Adipose tissue (tissue), 3 donors: Measurements from ENCODE around the gene CELA1. TPM values are rescaled to one million over a fixed set of nuclear protein-coding genes. Genes with fewer than 3 reads are reported as not detected.
"Not testable (repeated sequence)": the region's sequence is repeated elsewhere in the genome, so short reads cannot be mapped to it uniquely, and the experiment has no call there.

ENCODE experiments used
- H3K27ac ChIP-seq: one replicate; pipeline ENCODE4 v1.5.1; 2013; ENCODE audit warnings: low read depth, low read length
- WGBS, 3 donors: extraction: QIAGEN DNeasy Blood & Tissue Kit; methylation state at CpG; one replicate each; pipeline ENCODE4 v1.1.7; 2013; 5-methylcytosine and 5-hydroxymethylcytosine counted together
- polyA plus RNA-seq, 3 donors: library from polyadenylated mRNA; stranded (reverse); fragments of 200-250 nt; gene quantifications; one replicate each; pipeline ENCODE4 v1.2.3, GENCODE V29; 2013
- donor health status: healthy with polysubstance abuse.
- donor health status: Bipolar disorder and iron deficiency.
- donor health status: healthy.

CELA1 gene
- polyA plus RNA-seq, 3 donors, result not detected

- H3K27ac ChIP-seq, result no peak within 1 kb of the TSS
- 66 to 91% (median 79%) methylated on average over 51 to 60 of the region's 60 CpGs for WGBS, 3 donors
Observed at GRCh38 chr12:51323966-51324895, 22.2 kb downstream of the CELA1 start, which contains the start of gene BIN2. BIN2 (minus strand) TSS chr12:51324174; CDS start chr12:51324102, 72 bp downstream.

DNA sequence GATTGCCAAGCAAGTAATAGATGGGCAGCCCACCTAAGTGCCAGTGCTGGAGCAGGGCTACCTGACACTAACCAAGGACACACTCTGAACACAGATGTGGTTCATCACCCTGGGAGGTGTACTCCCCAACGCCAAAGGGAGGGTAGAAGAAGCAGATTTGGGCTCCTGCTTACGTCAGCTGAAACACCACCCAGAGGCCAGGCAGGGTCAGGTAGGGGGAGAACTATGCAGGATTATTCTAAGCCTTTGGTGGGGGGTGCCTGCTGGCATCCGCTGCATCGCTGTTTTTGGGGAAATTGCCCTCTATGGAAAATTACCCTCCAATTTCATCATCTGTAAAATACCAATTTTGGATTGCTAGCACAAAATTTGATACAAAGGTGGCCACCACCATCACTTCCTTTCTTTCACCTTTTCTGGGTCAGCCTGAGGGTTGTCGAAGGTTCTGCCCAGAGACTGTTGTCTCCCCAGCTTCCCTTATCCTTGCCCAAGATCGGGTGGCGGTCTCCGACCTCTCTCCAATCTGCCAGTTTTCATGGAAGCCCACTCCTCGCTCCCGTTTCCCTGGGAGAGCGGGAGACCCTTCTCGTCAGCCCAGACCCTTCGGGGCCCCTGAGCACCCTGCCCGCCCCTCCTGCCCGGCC is 23.0 kb downstream of the CELA1 start:
- 51 to 81% (median 59%) methylated on average over 15 of the region's 15 CpGs for WGBS, 3 donors
- no peak overlapping the region for H3K27ac ChIP-seq

DNA sequence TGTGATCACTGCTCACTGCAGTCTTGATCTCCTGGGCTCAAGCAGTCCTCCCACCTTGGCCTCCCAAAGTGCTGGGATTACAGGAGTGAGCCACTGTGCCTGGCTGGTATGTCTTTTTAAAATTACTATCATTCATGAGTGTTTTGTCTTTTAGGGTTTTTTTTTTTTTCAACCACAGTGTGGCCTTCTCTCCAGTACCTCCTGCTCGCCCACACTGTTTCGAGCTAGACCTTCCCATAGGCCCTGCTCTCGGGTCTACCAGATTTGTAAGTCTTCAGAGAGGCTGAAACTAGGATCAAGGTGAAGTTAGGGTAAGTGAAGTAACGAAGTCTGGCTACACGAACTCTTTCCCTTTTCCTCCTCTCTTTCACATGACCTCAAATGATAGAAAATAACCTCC is 24.0 kb downstream of the CELA1 start:
- WGBS, 3 donors, result 66 to 84% (median 81%) methylated on average over 5 of the region's 5 CpGs
- no peak overlapping the region for H3K27ac ChIP-seq

DNA sequence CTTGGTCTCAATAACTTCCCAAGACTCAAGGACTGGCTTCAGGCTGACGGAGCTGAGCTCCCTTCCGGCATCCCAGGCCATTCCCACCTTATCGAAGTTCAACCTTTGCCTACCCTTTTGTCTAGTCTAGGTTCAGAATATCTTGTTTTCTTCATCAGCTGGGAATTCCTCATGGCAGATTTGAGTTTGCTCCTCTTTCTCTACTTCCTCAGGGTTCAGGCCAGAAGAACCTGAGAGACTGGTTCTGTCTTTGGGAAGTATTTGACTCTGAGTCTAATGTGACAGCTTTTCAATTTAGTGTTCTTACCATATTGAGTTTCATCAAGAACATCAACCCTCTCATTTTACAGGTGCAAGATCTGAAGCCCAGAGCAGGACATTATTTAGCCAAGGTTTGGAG is 24.6 kb downstream of the CELA1 start:
- H3K27ac ChIP-seq, result no peak overlapping the region
- 83 to 93% (median 83%) methylated on average over 3 of the region's 3 CpGs for WGBS, 3 donors

- 19 to 35% (median 28%) methylated on average over 3 of the region's 3 CpGs for WGBS, 3 donors
- no peak overlapping the region for H3K27ac ChIP-seq
Observed at GRCh38 chr12:51320695-51321320, 25.7 kb downstream of the CELA1 start.

GRCh38 chr12:51320311-51320694 is 26.2 kb downstream of the CELA1 start:
- no peak overlapping the region for H3K27ac ChIP-seq
- 67 to 77% (median 67%) methylated on average over 4 of the region's 4 CpGs for WGBS, 3 donors

DNA sequence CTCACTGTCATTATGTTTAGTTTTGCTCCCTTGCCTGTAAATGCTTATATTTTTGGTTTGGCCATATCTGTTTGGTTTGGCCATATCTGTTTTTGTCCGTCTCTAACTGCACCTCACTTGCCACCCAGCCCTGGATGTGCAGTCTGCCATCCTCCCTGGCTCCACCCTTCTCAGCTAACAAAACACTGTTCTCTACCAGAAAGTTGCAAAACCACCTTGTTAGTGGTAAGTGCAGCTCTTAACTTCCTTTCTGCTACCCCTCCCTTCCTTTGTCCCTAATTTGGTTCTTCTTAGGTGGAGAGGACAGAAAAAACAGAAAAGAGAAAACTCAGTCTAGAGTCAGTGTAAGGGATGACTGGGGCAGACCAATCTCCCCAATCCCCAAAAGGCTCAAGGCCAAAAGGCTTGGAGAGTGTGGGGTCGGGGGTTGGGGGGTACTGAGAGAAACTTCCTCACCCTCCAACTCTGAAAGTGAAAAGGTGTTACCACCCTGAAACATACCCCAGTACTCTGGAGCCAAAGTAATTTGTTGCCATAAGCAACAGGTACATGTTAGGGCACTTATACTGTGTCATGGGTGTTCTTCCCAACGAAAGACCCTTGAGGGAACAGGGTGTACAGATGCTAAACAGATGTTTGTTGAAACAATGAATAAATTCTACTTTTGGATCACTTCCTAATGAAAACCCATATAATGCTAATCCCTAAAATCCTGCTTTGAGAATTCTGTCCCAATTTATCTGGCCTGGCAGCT is 27.5 kb downstream of the CELA1 start:
- 50 to 60% (median 56%) methylated on average over 3 of the region's 3 CpGs for WGBS, 3 donors

GRCh38 chr12:51318057-51318806 is 28.2 kb downstream of the CELA1 start:
- not testable (repeated sequence) for H3K27ac ChIP-seq
- 86 to 93% (median 88%) methylated on average over 8 of the region's 8 CpGs for WGBS, 3 donors

More for the DNA sequence above, 27.5 kb downstream of the CELA1 start:
- H3K27ac ChIP-seq, result no peak overlapping the region

DNA sequence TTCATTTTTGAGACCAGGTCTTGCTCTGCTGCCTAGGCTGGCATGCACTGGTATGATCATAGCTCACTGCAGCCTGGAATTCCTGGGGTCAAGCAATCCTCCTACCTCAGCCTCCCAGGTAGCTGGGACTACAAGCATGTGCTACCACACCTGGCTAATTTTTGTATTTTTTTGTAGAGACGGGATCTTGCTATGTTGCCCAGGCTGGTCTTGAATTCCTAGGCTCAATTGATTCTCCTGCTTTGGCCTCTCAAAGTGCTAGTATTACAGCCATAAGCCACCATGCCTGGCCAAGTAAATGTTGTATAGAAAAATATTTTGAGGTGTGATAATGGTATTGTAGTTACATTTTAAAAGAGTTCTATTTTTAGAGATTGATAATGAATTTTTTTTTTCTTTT is 35.1 kb downstream of the CELA1 start:
- WGBS, 3 donors, result 96 to 100% (median 98%) methylated on average over 1 of the region's 1 CpG

DNA sequence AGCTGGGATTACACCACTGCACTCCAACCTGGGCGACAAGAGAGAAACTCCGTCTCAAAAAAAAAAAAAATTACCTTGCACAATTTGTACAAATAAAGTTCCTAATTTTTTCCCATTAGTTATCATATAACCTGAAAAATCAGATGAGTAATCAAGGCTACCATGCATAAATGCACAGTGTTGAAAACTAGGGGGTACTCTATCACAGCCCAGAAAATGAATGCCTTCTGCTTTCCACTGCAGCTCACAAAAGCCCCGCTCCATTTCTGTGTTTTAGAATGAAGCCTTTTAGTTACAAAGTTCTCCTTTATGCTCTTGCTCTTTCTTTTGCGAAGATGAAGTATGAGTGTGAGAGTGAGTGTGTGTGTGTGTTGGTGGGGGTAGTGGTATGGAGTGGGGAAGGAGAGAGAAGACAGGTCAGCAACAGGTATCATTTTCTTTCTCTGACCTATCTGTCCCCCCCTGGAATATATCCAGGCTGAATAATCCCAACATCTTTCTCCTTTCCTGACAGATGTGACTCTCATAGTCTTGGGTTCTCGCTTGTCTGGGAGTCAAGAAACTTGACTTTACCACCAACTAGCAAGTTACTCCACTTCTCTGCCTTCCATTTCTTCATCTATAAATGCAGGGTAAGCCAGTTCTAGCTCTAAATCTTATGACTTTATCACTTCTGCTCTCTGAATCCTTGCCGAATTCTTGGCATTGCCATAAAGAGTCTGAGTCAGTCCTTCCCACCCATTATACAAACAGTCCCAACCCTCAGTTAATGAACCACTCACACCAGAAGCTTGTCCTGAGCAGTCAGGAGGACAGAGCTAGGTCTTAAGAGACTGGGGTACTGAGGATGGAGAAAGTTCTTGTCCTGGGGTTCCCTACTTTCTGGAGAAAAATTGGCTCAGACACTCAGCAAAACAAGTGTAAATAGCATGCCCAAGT is 38.6 kb downstream of the CELA1 start:
- no peak overlapping the region for H3K27ac ChIP-seq
- WGBS, 3 donors, result 70 to 75% (median 71%) methylated on average over 6 of the region's 6 CpGs

More for the DNA sequence above, 35.1 kb downstream of the CELA1 start:
- no peak overlapping the region for H3K27ac ChIP-seq

- WGBS, 3 donors, result 68 to 87% (median 71%) methylated on average over 5 of the region's 5 CpGs
- H3K27ac ChIP-seq, result no peak overlapping the region
Observed at GRCh38 chr12:51306507-51306906, 40.0 kb downstream of the CELA1 start.

- H3K27ac ChIP-seq, result not testable (repeated sequence)
- WGBS, 3 donors, result 86 to 90% (median 90%) methylated on average over 10 of the region's 10 CpGs
Observed at GRCh38 chr12:51300768-51301167, 45.7 kb downstream of the CELA1 start.

DNA sequence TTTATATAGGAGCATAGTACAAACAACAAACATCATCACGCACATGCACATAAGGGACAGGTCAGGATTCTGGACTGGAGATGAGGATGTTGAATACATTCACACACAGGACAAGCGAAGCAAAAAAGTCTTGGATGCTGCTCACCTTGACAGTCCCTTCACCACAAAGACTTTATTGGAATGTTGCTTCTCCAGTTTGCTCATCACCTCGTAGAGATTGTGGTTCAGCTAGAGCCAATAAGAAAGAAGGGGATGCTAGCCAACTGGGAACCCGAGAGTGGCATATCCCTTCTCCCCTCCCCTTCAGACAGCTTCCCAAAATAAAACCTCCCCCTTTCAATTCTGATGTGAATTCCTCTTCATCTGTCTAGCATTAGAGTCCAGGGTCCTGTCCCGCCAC is 50.8 kb downstream of the CELA1 start:
- WGBS, 3 donors, result 83 to 87% (median 86%) methylated on average over 5 of the region's 5 CpGs
- H3K27ac ChIP-seq, result no peak overlapping the region

- H3K27ac ChIP-seq, result not testable (repeated sequence)
- 85 to 90% (median 87%) methylated on average over 10 of the region's 10 CpGs for WGBS, 3 donors
Observed at GRCh38 chr12:51294097-51294496, 52.4 kb downstream of the CELA1 start.

GRCh38 chr12:51293696-51294095 is 52.8 kb downstream of the CELA1 start:
- no peak overlapping the region for H3K27ac ChIP-seq

GRCh38 chr12:51291603-51292513 is 54.6 kb downstream of the CELA1 start:
- 71 to 85% (median 76%) methylated on average over 9 of the region's 9 CpGs for WGBS, 3 donors

More at GRCh38 chr12:51291603-51292513, 54.6 kb downstream of the CELA1 start:
- H3K27ac ChIP-seq, result not testable (repeated sequence)
